Measurements from ENCODE around the gene HTR3D.
"Not testable (repeated sequence)": the region's sequence is repeated elsewhere in the genome, so short reads cannot be mapped to it uniquely, and the experiment has no call there.

Gene HTR3D

GRCh38 chr3:184029443-184029842, 2.1 kb upstream of the HTR3D start:
- ChIA-PET POLR2A (no interaction called here), CTCF (interaction anchor here (1.3 to 2.1 kb wide), 3 partner anchors 8 to 11 kb away, joined by 4 to 8 read pairs (median 5); partner anchors contain the start of gene ABCC5)
- H3K4me3 ChIP-seq (ENCODE audit: low read depth, low read length), result no peak overlapping the region
- TF ChIP-seq, protein P1, sequence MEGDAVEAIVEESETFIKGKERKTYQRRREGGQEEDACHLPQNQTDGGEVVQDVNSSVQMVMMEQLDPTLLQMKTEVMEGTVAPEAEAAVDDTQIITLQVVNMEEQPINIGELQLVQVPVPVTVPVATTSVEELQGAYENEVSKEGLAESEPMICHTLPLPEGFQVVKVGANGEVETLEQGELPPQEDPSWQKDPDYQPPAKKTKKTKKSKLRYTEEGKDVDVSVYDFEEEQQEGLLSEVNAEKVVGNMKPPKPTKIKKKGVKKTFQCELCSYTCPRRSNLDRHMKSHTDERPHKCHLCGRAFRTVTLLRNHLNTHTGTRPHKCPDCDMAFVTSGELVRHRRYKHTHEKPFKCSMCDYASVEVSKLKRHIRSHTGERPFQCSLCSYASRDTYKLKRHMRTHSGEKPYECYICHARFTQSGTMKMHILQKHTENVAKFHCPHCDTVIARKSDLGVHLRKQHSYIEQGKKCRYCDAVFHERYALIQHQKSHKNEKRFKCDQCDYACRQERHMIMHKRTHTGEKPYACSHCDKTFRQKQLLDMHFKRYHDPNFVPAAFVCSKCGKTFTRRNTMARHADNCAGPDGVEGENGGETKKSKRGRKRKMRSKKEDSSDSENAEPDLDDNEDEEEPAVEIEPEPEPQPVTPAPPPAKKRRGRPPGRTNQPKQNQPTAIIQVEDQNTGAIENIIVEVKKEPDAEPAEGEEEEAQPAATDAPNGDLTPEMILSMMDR (IDR thresholded peaks at IDR 0.05; ENCODE audit: insufficient read depth, low read length, missing control alignments), result no peak
- DNase-seq (ENCODE audit: low read depth, low spot score), result no peak

GRCh38 chr3:184030536-184030935, 1.0 kb upstream of the HTR3D start:
- CTCF ChIA-PET, result interaction anchor here (1.3 to 2.1 kb wide), 3 partner anchors 9 to 13 kb away, joined by 4 to 8 read pairs (median 5); partner anchors contain the start of gene ABCC5
- DNase-seq (ENCODE audit: low read depth, low spot score), result no peak
- TF ChIP-seq, protein P1 (IDR thresholded peaks at IDR 0.05; ENCODE audit: insufficient read depth, low read length, missing control alignments), result no peak
- POLR2A ChIA-PET, result no interaction called here
- H3K4me3 ChIP-seq (ENCODE audit: low read depth, low read length), result no peak overlapping the region

- TF ChIP-seq, protein P1 (IDR thresholded peaks at IDR 0.05; ENCODE audit: insufficient read depth, low read length, missing control alignments), result no peak
- no peak for DNase-seq (ENCODE audit: low read depth, low spot score)
- H3K4me3 ChIP-seq (ENCODE audit: low read depth, low read length), result no peak overlapping the region
- CTCF ChIA-PET, result no interaction called here
- POLR2A ChIA-PET, result no interaction called here
These were observed 6.3 kb downstream of the HTR3D start for GRCh38 chr3:184037816-184038215.

DNA sequence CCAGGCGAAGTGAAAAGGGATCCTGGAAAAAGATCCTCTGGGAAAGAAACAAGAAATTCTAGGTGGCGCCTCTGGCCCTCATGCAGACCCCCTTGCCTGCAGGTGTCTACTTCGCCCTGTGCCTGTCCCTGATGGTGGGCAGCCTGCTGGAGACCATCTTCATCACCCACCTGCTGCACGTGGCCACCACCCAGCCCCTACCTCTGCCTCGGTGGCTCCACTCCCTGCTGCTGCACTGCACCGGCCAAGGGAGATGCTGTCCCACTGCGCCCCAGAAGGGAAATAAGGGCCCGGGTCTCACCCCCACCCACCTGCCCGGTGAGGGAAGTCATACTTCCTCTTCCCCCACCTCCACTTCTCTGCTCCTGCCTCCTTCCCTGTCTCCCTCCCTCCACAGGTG, 6.8 kb downstream of the HTR3D start:
- H3K4me3 ChIP-seq (ENCODE audit: low read depth, low read length); CTCF ChIA-PET; POLR2A ChIA-PET; DNase-seq (ENCODE audit: low read depth, low spot score): not testable (repeated sequence)

DNA sequence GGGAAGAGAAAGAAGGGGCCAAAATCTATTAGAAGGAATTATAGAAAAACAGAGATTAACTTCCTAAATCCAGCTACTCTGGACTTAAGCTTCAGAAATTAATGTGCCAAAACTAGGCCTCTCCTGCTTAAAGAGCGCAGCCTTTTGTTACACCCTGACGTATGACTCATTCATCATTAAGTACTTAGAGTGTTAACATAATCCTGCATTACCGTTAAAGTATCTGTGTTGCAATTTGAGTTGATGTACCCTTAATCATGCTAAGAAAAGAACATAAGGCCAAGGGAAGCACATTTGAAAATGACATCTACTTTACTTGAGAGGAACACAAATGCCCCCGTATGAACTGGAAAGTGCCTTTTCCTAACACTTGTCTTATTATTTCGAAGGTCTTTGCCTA, 7.9 kb downstream of the HTR3D start:
- ChIA-PET CTCF (interaction anchor here (0.6 to 1.8 kb wide), 15 partner anchors 9 to 244 kb away, joined by 3 to 10 read pairs (median 4); partner anchors contain the start of genes ABCC5, EEF1AKMT4 and EIF2B5), POLR2A (no interaction called here)
- H3K4me3 ChIP-seq (ENCODE audit: low read depth, low read length), result no peak overlapping the region
- no peak for DNase-seq (ENCODE audit: low read depth, low spot score)
- TF ChIP-seq, protein P1 (IDR thresholded peaks at IDR 0.05; ENCODE audit: insufficient read depth, low read length, missing control alignments), result no peak

GRCh38 chr3:184040010-184040409, 8.5 kb downstream of the HTR3D start:
- H3K4me3 ChIP-seq (ENCODE audit: low read depth, low read length), result no peak overlapping the region
- TF ChIP-seq, protein P1 (IDR thresholded peaks at IDR 0.05; ENCODE audit: insufficient read depth, low read length, missing control alignments), result peak; percentile 53
- ChIA-PET CTCF (interaction anchor here (0.6 to 1.8 kb wide), 15 partner anchors 8 to 244 kb away, joined by 3 to 10 read pairs (median 4); partner anchors contain the start of genes ABCC5, EEF1AKMT4 and EIF2B5), POLR2A (no interaction called here)
- no peak for DNase-seq (ENCODE audit: low read depth, low spot score)

DNA sequence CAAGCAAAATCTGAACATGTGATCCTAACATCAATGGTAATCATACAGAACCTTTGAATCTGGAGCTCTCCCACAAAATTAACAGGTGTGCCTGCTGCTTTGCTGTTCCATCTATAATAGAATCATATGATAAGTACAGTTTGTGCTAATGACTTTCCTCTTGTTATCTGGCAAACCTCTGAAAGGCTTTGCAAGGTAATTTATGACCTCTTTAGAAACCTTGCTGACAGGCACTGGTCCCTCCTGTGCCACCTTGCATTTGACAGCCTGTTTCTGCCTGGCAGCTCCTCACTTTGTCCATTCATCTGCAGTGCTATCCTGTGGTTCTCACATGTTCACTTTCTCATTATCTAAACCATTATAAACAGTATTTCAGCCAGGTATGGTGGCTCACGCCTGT, 11.1 kb downstream of the HTR3D start:
- no peak for DNase-seq (ENCODE audit: low read depth, low spot score)
- TF ChIP-seq, protein P1 (IDR thresholded peaks at IDR 0.05; ENCODE audit: insufficient read depth, low read length, missing control alignments), result no peak
- ChIA-PET CTCF (interaction anchor here (0.8 to 1.6 kb wide), 5 partner anchors 25 to 210 kb away, joined by 3 to 8 read pairs (median 3); partner anchors contain the start of gene ABCC5), POLR2A (interaction anchor here (0.6 kb wide), 1 partner anchor 91 kb away, joined by 6 read pairs; no protein-coding TSS in a partner anchor)
- no peak overlapping the region for H3K4me3 ChIP-seq (ENCODE audit: low read depth, low read length)
